Stimulated activated CD8-positive, alpha-beta memory T cell treated with anti-CD3 and anti-CD28 coated beads, Interleukin-7, amount 100 ng/mL, for 1 hour (primary cell): Measurements from ENCODE around the gene C1QL2.

Experiments
- DNase-seq, 2 donors: peaks; one replicate each; pipeline ENCODE4 v3.0.0-alpha.2; 2020; ENCODE audit warnings: low read depth in 2 of 2

The C1QL2 gene

GRCh38 chr2:119137502-119137901, 21.0 kb downstream of the C1QL2 start:
- DNase-seq, result no peak

GRCh38 chr2:119136872-119137271, 21.7 kb downstream of the C1QL2 start:
- no peak for DNase-seq

GRCh38 chr2:119136093-119136492, 22.5 kb downstream of the C1QL2 start:
- no peak for DNase-seq

GRCh38 chr2:119134775-119135174, 23.8 kb downstream of the C1QL2 start:
- no peak for DNase-seq

GRCh38 chr2:119126650-119127049, 31.9 kb downstream of the C1QL2 start:
- DNase-seq, result no peak

GRCh38 chr2:119123389-119123788, 35.2 kb downstream of the C1QL2 start:
- DNase-seq, result no peak

- DNase-seq, result no peak
Measured at GRCh38 chr2:119122663-119123062, 35.9 kb downstream of the C1QL2 start.

GRCh38 chr2:119119999-119120756, 38.4 kb downstream of the C1QL2 start:
- no peak for DNase-seq

GRCh38 chr2:119119076-119119785, 39.3 kb downstream of the C1QL2 start:
- no peak for DNase-seq

- no peak for DNase-seq
Measured at GRCh38 chr2:119117891-119118882, 40.4 kb downstream of the C1QL2 start.

GRCh38 chr2:119117408-119117807, 41.1 kb downstream of the C1QL2 start:
- no peak for DNase-seq

- DNase-seq, result no peak
Measured at GRCh38 chr2:119116411-119117295, 41.9 kb downstream of the C1QL2 start.

- no peak for DNase-seq
Measured at GRCh38 chr2:119114266-119114665, 44.3 kb downstream of the C1QL2 start.

- DNase-seq, result no peak
Measured at GRCh38 chr2:119113489-119113770, 45.1 kb downstream of the C1QL2 start.

- DNase-seq, result no peak
Measured at GRCh38 chr2:119112770-119113488, 45.6 kb downstream of the C1QL2 start.

- no peak for DNase-seq
Measured at GRCh38 chr2:119112230-119112629, 46.3 kb downstream of the C1QL2 start.

- no peak for DNase-seq
Measured at GRCh38 chr2:119111115-119111975, 47.2 kb downstream of the C1QL2 start.

GRCh38 chr2:119109866-119110265, 48.7 kb downstream of the C1QL2 start:
- no peak for DNase-seq

GRCh38 chr2:119108186-119108585, 50.4 kb downstream of the C1QL2 start:
- no peak for DNase-seq
